Cardiac muscle cell (in vitro differentiated cells and primary cell): ENCODE data around the gene USP32. TPM values are rescaled to one million over a fixed set of nuclear protein-coding genes. Genes with fewer than 3 reads are reported as not detected.

Experiments
- DNase-seq, 2 donors: peaks; one replicate each; pipeline versions ENCODE4 v3.0.0 to v3.0.0-alpha.2; 2010 to 2017; ENCODE audit warnings: low read depth in 1 of 2, low spot score in 1 of 2
- H3K27ac ChIP-seq: fragments of 200-600 bp; sonication (generic); 2 replicates; pipeline ENCODE4 v1.5.1; 2016
- H3K27me3 ChIP-seq: fragments of 200-600 bp; sonication (generic); 2 replicates; pipeline ENCODE4 v1.6.0; 2016; ENCODE audit warnings: control low read depth
- H3K36me3 ChIP-seq: fragments of 200-600 bp; sonication (generic); 2 replicates; pipeline ENCODE4 v1.5.1; 2016; ENCODE audit warnings: control low read depth
- H3K4me1 ChIP-seq: fragments of 200-600 bp; sonication (generic); 2 replicates; pipeline ENCODE4 v1.8.1; 2017; ENCODE audit warnings: low read depth, mild to moderate bottlenecking, mixed run types
- H3K4me3 ChIP-seq: fragments of 200-600 bp; sonication (generic); 2 replicates; pipeline ENCODE4 v1.5.1; 2016; ENCODE audit warnings: mild to moderate bottlenecking
- H3K9me3 ChIP-seq: fragments of 200-600 bp; sonication (generic); 2 replicates; pipeline ENCODE4 v1.5.1; 2017; ENCODE audit warnings: low read depth, mild to moderate bottlenecking, control low read depth
- polyA plus RNA-seq: library from polyadenylated mRNA; unstranded; fragments of >200 nt; fragmentation: Nextera tagmentation; extraction: Ambion mirVana; gene quantifications from 2 replicates; pipeline ENCODE4 v1.2.1, GENCODE V29; 2016
- total RNA-seq: library from RNA; depleted of rRNA; stranded (reverse); fragments of >200 nt; gene quantifications from 2 replicates; pipeline ENCODE4 v1.2.3, GENCODE V29; 2016
- TF ChIP-seq, protein P1 (sequence below): IDR thresholded peaks from 2 replicates; pipeline ENCODE4 v1.5.1; 2012; ENCODE audit warnings: low read depth, mild to moderate bottlenecking, low read length

Gene USP32
- total and polyA plus RNA-seq, 2 experiments from 2014 or later, result 19.7 to 32.2 TPM

DNA sequence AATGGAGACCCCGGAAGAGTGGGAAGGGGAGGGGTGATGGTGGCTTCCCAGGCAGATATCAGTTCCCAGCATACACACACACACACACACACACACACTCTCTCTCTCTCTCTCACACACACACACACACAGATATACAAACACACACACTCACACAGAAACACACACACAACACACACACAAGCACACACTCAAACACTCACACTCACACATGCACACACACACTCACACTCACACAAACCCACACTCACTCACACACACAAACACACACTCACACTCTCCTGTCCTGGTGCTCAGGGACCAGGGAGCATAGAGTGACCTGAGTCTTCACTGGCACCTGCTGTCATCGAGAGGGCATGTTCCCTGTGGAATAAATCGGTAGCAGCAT lies 236.5 kb downstream of the USP32 start:
- TF ChIP-seq, protein P1, sequence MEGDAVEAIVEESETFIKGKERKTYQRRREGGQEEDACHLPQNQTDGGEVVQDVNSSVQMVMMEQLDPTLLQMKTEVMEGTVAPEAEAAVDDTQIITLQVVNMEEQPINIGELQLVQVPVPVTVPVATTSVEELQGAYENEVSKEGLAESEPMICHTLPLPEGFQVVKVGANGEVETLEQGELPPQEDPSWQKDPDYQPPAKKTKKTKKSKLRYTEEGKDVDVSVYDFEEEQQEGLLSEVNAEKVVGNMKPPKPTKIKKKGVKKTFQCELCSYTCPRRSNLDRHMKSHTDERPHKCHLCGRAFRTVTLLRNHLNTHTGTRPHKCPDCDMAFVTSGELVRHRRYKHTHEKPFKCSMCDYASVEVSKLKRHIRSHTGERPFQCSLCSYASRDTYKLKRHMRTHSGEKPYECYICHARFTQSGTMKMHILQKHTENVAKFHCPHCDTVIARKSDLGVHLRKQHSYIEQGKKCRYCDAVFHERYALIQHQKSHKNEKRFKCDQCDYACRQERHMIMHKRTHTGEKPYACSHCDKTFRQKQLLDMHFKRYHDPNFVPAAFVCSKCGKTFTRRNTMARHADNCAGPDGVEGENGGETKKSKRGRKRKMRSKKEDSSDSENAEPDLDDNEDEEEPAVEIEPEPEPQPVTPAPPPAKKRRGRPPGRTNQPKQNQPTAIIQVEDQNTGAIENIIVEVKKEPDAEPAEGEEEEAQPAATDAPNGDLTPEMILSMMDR, result no peak
- no peak for DNase-seq
- Histone ChIP-seq H3K4me1 (peaks cover 7% of the 10 kb centered on the region), H3K4me3 (no peak overlapping the region), H3K27me3 (peaks cover 34% of the 10 kb centered on the region), H3K36me3 (no peaks in the 10 kb centered on the region), H3K9me3 (no peaks in the 10 kb centered on the region), H3K27ac (no peak overlapping the region)

DNA sequence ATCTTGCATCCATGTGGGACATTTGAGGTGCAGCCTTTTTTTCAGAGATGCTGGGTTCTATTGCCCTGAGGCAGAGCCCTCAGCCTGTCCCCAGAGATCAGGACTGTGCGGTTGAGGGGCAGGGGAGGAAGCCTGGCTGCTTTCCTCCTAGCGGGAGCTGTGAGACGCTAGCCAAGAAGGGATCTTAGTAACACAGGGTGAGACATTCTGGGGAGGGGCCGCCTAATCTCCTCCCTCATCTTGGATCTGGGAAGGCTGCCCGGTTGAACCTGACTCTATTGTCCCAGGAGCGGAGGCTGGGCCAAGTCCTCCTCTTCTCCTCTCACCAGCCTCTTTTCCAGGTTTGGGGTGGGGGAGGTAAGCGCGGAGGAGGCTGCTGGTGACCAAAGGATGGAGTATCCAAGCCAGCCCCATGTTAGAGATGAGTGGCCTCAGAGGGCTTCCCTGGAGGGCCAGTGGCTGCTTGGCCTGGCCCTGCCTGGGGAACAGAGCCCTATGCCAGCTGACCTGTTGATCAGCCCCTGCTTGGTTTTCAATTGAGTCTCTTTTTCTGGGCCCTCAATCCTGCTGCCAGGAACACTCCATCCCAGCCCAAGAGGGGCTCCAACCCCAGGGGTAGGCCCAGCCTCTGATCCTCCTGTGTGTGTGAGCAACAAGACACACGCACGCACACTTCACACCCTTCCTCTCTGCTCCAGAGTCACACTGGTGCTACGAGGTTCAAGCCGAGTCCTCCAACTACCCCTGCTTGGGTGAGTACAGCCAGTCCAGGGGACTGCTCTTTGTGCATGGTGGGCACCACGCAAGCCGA lies 237.1 kb downstream of the USP32 start:
- Histone ChIP-seq H3K27me3 (peaks cover 40% of the 10 kb centered on the region), H3K4me3 (no peak overlapping the region), H3K36me3 (no peaks in the 10 kb centered on the region), H3K27ac (no peak overlapping the region), H3K9me3 (no peaks in the 10 kb centered on the region), H3K4me1 (peaks cover 13% of the 10 kb centered on the region)
- TF ChIP-seq, protein P1, result no peak
- peak in 1 of 2 donors; percentile 81 for DNase-seq

DNA sequence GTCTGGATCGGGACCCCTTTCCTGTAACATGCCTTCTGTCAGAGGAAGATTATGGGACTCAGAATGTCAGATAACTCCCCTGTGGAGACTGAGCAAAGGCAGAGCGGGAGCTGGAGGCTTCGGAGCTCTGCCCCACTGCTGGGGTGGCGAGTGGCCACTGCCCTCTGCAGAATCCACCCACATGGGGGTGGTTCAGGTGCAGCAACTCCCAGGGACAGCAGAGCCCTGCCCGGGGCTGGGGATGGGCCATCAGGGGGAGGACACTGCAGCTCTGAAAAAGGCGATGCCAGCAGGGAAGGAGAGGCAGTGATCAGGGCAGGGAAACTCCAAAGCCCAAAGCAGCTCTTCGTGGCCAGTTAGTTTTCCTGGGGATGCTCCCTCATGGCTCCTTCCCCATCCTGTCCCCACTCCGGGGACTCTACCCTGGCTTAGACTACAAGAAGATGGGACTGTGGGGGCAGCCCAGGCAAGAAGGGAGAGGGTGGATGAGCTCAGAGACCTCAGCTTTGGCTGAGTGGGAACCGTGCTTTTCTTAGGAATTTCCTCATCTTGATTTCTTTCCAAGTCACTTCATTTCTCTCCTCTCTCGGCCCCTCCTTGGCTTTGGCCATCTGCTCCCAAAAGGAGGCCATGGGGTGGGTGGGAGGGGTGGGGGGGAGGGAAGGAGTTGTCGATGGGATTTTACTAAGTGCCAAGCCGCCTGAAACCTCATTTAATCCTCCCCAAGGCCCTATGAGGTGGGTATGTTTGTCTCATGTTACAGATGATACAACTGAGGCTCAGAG lies 238.1 kb downstream of the USP32 start:
- H3K4me3 ChIP-seq, result no peak overlapping the region
- H3K27ac ChIP-seq, result no peak overlapping the region
- peak in 1 of 2 donors; percentile 49 for DNase-seq
- no peaks in the 10 kb centered on the region for H3K36me3 ChIP-seq
- H3K9me3 ChIP-seq, result no peaks in the 10 kb centered on the region
- H3K4me1 ChIP-seq, result peaks cover 5% of the 10 kb centered on the region
- peaks cover 50% of the 10 kb centered on the region for H3K27me3 ChIP-seq
- TF ChIP-seq, protein P1, result no peak

DNA sequence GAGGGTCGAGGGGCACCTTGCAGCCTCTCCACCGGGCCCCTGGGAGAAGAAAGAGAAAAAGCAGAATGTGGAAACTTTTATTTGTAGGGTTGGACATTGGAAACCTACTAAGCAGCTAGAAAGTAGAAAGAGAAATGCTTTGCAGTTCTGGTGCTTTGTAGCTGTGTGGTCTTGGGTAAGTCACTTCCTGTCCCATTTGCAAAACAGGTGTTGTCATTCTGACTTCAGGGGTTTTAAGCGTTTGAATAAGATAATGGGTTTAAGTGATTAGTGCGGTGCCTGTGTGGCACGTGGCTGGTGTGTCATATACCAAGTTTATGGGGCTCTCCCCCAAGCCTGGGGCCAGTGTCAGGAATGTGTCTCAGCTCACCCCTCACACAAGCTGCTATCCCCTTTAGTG lies 240.6 kb downstream of the USP32 start:
- H3K27me3 ChIP-seq, result peaks cover 75% of the 10 kb centered on the region
- no peak overlapping the region for H3K27ac ChIP-seq
- no peaks in the 10 kb centered on the region for H3K36me3 ChIP-seq
- TF ChIP-seq, protein P1, result no peak
- no peaks in the 10 kb centered on the region for H3K9me3 ChIP-seq
- DNase-seq, result no peak
- peaks cover 5% of the 10 kb centered on the region for H3K4me1 ChIP-seq
- no peak overlapping the region for H3K4me3 ChIP-seq

DNA sequence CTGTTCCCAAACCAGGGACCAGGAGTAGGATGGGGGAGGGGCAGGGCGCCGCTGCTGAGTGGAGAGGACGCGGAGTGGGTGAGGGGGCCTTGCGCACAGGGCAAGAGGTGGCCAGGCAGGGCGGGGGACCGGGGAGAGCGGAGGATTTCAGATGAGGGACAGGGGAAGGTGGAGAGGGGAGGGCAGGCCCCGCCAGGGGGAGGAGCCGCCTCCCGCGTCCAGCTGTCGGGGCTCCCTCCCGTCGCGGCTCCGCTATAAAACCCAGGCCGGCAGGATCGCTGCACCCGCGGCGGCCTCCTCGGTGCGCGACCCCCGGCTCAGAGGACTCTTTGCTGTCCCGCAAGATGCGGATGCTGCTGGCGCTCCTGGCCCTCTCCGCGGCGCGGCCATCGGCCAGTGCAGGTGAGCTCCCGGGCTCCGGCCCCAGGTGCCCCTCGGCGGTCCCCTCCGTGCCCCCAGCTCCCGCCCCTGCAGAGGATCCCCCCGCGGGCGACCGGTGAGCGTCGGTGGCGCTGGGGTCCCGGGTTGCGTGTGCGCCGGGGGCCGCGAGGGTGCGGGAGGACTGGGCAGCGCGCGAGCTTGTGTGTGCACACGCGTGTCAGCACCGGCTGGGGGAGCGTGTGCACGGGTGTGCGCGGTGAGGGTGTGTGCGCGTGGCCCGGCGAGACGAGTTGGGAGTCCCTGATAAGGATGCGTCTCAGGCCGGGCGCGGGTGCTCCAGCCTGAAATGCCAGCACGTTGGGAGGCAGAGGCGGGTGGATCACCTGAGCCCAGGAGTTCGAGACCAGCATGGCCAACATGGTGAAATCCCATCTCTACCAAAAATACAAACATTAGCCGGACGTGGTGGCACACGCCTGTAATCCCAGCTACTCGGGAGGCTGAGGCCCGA lies 242.0 kb downstream of the USP32 start, which contains the start of gene CA4:
Gene CA4 (plus strand): TSS at position 283 of the 892 bp plus-strand sequence. CDS start 62 bp downstream, at position 345.
- DNase-seq, result peak in 1 of 2 donors; percentile 36
- Histone ChIP-seq H3K4me1 (peaks cover 5% of the 10 kb centered on the region), H3K36me3 (no peaks in the 10 kb centered on the region), H3K4me3 (peak within 1 kb of the TSS; percentile 13), H3K9me3 (no peaks in the 10 kb centered on the region), H3K27me3 (peaks cover 89% of the 10 kb centered on the region), H3K27ac (no peak within 1 kb of the TSS)
- TF ChIP-seq, protein P1, result no peak
